GM21367 (cell line): ENCODE measurements around the gene LETMD1.
"Not testable (repeated sequence)": the region's sequence is repeated elsewhere in the genome, so short reads cannot be mapped to it uniquely, and the experiment has no call there.

Experiments
- ATAC-seq: cut with Tn5 transposase; IDR thresholded peaks from one replicate; pipeline ENCODE4 v1.9.1; 2021; ENCODE audit not compliant: unreplicated experiment

The LETMD1 gene

DNA sequence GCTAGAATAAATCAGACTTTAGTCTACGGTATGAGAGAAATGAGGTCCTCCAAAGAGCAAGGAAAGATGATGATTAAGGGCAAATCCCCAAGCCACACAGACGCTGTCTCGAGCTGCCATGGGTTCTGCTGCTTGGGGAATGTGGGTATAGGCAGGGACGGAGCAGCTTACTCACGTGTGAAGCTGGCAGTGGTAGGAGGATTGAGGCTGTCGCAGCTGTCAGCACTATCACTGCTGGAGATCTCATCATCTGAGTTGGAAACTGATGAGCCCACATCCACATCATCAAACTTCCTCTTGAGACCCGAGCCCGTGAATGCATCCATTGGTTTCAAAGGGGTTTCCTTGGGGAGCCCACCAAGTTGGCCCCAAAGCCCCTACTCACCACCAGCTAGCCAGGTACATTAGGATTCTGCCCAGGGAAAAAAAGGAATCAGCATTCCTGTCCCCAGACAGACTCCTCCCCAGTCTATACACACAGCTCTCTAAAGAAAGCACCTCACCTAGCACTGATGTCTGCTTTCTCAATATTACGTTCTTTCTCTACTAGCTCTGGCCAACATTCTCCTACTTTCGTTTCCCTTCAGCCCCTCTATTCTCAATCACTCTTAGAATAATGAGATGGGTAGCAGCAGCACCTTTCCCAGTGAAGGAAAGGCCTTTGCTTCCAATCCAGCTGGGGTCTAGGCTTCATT lies 28.3 kb downstream of the LETMD1 start:
- ATAC-seq = no peak

DNA sequence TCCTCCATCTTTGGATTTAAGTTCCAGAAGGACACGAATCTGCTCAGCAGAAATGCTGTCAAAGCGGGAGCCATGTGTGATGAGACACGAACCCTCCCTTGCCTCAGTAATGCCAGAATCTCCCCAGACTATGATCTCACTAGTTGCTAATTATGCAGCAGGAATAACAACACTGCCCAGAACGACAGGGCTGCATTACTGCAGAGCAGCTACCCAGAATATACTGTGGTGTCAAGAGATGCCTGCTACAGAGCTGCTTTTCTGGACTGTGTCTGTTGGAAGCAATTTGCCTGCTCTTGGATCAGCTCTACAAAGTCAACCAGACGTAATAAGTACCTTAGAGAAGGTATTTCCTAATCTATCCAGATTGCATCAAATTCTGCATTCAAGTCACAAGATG lies 29.8 kb downstream of the LETMD1 start:
- no peak for ATAC-seq

DNA sequence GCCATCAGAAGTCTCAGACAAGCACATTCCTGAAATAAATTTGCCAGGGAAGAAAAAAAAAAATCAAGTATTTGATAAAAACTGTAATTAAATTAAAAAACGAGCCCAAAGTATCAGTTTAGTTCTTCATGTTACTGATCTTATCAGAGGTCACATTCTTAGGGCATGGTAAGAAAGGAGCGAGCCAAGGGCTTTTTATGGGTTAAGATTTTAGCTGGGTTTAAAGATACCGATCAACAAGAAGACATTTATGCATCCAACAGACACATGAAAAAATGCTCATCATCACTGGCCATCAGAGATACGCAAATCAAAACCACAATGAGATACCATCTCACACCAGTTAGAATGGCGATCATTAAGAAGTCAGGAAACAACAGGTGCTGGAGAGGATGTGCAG lies 30.2 kb downstream of the LETMD1 start:
- not testable (repeated sequence) for ATAC-seq

DNA sequence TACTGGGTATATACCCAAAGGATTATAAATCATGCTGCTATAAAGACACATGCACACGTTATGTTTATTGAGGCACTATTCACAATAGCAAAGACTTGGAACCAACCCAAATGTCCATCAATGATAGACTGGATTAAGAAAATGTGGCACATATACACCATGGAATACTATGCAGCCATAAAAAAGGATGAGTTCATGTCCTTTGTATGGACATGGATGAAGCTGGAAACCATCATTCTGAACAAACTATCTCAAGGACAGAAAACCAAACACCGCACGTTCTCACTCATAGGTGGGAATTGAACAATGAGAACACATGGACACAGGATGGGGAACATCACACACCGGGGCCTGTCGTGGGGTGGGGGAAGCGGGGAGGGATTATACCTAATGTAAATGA lies 30.7 kb downstream of the LETMD1 start:
- ATAC-seq = not testable (repeated sequence)

DNA sequence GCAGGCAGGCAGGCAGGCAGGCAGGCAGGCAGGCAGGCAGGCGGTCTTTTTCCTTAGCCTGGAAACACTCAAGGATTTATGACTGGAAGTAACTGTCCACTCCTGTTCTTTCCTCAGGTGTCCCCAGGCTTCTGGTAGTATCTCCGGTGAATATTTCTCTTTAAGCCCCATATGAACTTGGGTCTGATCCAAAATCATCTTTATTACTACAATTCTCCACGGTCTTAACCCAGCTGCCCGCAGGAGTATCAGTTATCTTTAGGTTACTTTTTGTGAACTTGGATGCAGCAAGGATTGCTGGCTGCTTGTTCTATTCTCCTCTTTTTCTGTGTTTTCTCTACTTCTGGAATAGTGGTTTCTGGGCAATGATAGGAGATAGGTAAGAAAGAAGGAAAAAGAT lies 32.0 kb downstream of the LETMD1 start:
- no peak for ATAC-seq

DNA sequence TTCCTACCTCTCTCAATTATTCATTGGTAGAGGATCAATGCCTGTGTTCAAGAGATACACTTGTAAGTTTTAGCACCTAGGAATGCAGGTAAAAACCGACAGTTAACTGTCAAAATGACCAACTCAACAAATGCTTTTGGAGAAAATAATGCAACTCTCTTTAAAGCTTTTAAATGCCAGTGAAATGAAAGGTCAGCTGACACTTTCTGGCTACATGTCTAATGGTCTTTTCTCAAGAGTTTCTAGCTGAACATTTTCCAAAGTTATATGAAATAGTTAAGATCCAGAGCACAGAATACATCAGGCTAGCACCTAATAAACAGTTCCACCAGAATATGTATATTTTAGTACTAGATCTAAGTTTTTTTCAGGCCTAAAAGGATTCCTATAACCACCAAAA lies 33.3 kb downstream of the LETMD1 start:
- no peak for ATAC-seq

DNA sequence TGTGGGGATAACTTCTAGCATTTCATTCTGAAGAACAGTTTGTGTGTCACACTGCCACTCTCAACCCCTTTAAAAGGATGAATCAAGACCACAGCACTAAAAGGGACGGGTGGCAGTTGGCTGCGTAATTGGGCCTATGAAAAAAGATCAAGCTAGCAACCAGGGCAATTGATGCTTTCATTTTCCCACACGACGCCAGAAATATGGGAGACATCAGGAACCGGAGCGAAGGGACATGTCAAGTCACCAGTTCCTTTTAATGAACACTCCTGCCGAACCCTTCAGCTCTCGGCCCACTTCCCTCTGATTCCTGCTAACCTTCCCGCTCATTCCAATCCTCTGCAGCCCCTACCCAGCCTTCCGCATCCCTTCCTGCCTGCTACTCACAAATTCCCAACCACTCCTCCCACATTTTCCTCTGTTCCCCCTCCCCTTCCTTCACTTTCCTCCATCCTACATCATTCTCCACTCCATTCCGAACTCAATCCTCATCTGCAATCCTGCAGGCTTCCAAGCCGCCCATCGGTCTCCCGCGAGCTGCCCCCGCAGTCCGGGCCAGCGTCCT lies 34.5 kb downstream of the LETMD1 start:
- ATAC-seq = peak; percentile 7

DNA sequence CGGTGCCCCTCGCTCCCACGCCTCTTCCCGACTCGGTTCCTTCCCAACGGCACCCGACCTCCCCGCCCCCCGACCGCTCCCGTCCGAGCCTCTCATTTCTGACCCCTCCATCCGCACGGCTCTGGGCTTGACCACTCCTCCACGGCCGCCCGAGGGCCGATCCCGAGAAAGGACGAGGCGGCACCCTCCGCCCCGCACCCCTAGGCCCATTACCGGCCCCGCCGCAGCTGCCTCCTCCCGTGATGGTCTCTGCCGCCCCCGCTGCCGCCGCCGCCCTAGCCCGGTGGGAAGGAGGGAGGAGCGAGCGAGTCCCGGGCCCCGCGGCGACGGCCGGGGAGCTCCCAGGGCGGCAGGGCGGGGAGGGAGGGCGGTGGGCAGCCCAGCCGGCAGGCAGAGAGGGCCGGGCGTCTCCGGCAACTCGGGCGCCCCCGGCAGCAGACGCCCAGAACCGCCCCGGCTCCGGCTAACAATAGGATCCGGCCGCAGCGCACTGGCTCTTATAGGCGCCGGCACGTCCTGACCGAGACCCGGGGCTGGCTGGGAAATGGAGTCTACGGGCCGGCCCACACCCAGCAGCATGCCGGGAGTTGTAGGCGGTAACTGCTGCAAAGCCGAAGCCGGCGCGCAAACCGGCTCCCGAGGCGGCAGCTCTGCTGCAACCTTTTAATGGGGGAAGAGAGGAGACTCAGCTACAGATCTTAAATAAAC lies 35.2 kb downstream of the LETMD1 start, which contains the start of gene CSRNP2:
Gene CSRNP2 (minus strand): TSS at position 471 of the 708 bp plus-strand sequence. CDS start 7,035 bp downstream, outside the sequence.
- ATAC-seq = peak; percentile 92

DNA sequence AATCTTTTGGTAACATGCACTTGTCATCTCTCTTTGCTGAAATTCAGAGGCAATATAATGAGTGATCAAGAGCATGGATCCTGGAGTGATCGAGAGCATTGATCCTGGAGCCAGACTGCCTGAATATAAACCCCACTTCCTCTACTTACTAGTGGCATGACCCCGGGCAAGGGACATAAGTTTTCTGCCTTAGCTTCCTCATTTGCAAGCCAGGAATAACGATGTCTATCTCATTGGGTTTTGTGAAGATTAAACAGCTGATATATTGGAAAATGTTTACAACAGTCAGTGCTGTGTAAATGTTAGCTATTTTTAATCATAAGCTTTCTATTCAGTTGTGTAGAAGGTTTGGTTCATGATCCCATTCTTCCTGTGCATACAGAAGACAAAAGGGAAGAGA lies 37.6 kb downstream of the LETMD1 start:
- ATAC-seq = no peak

DNA sequence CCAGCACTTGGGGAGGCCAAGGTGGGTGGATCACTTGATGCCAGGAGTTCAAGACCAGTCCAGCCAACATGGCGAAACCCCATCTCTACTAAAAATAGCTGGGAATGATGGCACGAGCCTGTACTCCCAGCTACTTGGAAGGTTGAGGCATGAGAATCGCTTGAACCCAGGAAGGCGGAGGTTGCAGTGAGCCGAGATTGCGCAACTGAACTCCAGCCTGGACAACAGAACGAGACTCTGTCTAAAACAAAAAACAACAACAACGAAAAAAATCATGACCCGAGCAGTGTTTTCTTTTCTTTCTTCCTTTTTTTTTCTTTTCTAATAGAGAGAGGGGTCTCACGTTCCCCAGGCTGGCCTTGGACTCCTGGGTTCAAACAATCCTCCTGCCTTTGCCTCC lies 38.8 kb downstream of the LETMD1 start:
- no peak for ATAC-seq

DNA sequence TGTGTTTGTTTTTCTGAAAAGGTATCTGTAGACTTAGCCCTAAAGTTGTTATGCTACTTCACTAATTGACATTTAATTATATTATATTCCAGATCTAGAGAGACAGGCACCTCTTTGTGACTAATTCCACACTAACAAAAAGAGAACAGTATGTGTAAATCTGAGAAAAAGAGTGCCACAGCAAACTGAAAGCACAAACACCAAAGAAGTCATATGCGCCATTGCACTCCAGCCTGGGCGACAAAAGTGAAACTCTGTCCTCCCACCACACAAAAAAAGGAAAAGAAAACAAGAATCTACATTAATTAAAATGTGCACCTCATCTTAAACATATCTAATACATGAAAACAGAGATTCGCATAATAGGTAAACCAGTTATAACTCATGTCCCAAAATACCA lies 39.7 kb downstream of the LETMD1 start:
- no peak for ATAC-seq

DNA sequence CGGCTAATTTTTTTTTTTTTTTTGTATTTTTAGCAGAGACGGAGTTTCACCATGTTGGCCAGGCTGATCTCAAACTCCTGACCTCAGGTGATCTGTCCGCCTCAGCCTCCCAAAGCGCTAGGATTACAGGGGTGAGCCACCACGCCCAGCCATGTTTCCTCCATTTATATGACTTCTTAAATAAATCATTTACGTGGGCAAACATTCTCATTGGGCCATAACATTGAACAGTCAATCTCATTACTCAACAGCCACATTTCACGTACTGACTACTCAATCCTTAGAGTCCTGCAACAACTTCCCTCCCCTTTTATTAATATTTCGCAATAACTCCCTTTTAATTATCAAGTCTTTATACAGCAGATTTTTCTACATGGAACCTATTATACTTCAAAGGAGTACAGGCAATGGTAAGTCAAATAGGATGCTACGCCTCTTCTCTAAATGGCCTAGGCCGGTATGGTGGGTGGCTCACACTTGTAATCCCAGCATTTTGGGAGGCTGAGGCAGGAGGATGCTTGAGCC lies 42.6 kb downstream of the LETMD1 start:
- ATAC-seq = no peak

DNA sequence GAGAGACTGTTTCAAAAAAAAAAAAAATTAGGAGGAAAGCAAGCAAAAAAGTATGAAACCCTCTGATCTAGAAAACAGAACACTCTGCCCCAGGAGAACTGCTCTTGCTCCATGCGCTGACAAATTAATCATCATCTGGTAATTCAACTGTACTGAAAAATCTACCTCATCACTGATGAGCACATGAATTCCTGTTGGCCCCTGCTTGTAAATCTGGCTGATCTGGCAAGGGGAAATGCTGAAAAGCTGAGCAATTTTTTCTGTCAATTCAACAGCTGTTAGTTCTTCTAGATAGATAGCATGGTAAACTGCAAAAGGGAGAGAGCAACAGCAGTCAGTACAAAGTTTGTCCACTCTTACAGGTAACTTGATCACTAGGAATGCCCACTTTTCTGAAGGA lies 50.5 kb downstream of the LETMD1 start:
- no peak for ATAC-seq

DNA sequence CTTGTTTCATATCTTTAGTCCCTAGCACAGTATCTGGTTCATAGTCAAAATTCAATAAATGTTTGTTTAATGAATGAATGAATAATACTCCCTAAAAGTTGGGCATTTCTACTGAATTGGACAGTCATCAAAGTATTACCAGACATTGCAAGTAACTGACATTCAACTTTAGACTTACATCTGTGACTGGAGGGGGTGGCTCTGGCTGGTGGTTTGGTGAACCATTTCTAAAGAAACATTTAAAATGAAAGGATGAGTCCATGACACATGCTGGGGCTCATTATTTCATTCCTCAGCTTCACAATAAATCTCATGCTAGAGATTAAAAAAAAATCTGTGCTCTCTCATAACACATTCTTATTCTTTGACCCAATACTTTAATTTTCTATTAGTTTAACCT lies 55.9 kb downstream of the LETMD1 start:
- no peak for ATAC-seq

DNA sequence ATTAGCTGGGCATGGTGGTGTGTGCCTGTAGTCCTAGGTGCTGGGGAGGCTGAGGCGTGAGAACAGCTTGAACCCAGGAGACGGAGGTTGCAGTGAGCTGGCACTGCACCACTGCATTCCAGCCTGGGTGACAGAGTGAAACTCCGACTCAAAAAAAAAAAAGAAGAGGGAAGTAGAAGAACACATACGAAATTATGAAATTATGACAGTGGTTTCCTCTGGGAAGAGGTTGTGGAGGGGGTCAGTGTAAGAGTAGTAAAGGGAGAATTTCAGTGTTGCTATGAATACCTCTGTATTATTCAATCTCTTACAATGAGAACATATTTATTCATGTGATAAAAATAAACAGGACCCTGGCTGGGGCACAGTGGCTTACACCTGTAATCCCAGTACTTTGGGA lies 60.0 kb downstream of the LETMD1 start:
- ATAC-seq = no peak
